K562 (cell line): Measurements from ENCODE around the gene THSD8. TPM values are rescaled to one million over a fixed set of nuclear protein-coding genes. Genes with fewer than 3 reads are reported as not detected.
A peak's percentile ranks its signal among the peaks of the same experiment; 100 is the strongest.

ENCODE experiments used
- ATF1 ChIP-seq, 2 experiments: fragments of 450-650 bp in 1 of 2; IDR thresholded peaks; 2 replicates each; pipeline ENCODE4 v1.6.1; 2016; ENCODE audit warnings: missing compliant biosample characterization in 1 of 2, missing genetic modification characterization in 1 of 2
- ATF4 ChIP-seq: fragments of 450-650 bp; formaldehyde crosslinking; IDR thresholded peaks from 2 replicates; pipeline ENCODE4 v1.4.0; 2022; ENCODE audit warnings: mild to moderate bottlenecking, moderate library complexity
- ATF7 ChIP-seq: fragments of 450-650 bp; IDR thresholded peaks from 2 replicates; pipeline ENCODE4 v1.7.1; 2014; ENCODE audit warnings: mild to moderate bottlenecking, moderate library complexity
- BCOR ChIP-seq: fragments of 450-650 bp; IDR thresholded peaks from 2 replicates; pipeline ENCODE4 v1.6.1; 2016
- BRD4 ChIP-seq: fragments of 200-600 bp; sonication (generic); IDR thresholded peaks from 2 replicates; pipeline ENCODE4 v1.6.1; 2017; ENCODE audit warnings: inconsistent platforms
- CXXC5 ChIP-seq: fragments of 250-450 bp; sonication (Bioruptor Pico); IDR thresholded peaks from 2 replicates; pipeline ENCODE4 v1.8.0; 2022; ENCODE audit warnings: inconsistent platforms, mild to moderate bottlenecking, moderate library complexity
- EP300 ChIP-seq: IDR thresholded peaks from 2 replicates; pipeline ENCODE4 v1.6.1; 2012; ENCODE audit warnings: low read length, improper control_type of control experiment
- ESRRA ChIP-seq: fragments of 450-650 bp; IDR thresholded peaks from 2 replicates; pipeline ENCODE4 v1.6.1; 2014; ENCODE audit warnings: low read depth, mild to moderate bottlenecking, moderate library complexity, borderline replicate concordance
- EWSR1 ChIP-seq: fragments of 450-650 bp; IDR thresholded peaks from 2 replicates; pipeline ENCODE4 v1.6.1; 2018; ENCODE audit warnings: borderline replicate concordance, mild to moderate bottlenecking, low read depth, moderate library complexity; ENCODE audit not compliant: partially characterized antibody
- GTF3C2 ChIP-seq: IDR thresholded peaks from 3 replicates; pipeline ENCODE4 v1.6.1; 2011; ENCODE audit warnings: borderline replicate concordance, mild to moderate bottlenecking, moderate library complexity; ENCODE audit not compliant: insufficient read length; ENCODE audit errors: extremely low read depth
- JUN ChIP-seq, 2 experiments: sonication (generic) in 1 of 2; formaldehyde crosslinking in 1 of 2; IDR thresholded peaks; 2 replicates each; pipeline versions ENCODE4 v1.6.1 to v1.8.0; 2012 to 2022; ENCODE audit warnings: borderline replicate concordance in 2 of 2, mild to moderate bottlenecking in 2 of 2, improper control_type of control experiment in 1 of 2, low read depth in 1 of 2, low read length in 1 of 2, missing genetic modification reagents in 1 of 2
- KLF1 ChIP-seq: fragments of 450-650 bp; IDR thresholded peaks from 2 replicates; pipeline ENCODE4 v1.6.1; 2016; ENCODE audit warnings: missing genetic modification characterization, missing compliant biosample characterization
- MAFK ChIP-seq: IDR thresholded peaks from 2 replicates; pipeline ENCODE4 v1.6.1; 2011; ENCODE audit warnings: low read length, improper control_type of control experiment
- NFYB ChIP-seq: IDR thresholded peaks from 2 replicates; pipeline ENCODE4 v1.6.1; 2011; ENCODE audit warnings: mild to moderate bottlenecking, moderate library complexity; ENCODE audit not compliant: insufficient read length; ENCODE audit errors: extremely low read depth
- PREB ChIP-seq: sonication (generic); formaldehyde crosslinking; IDR thresholded peaks from 2 replicates; pipeline ENCODE4 v1.8.1; 2023; ENCODE audit warnings: mild to moderate bottlenecking, missing genetic modification reagents
- RBBP5 ChIP-seq: fragments of 200-600 bp; sonication (generic); IDR thresholded peaks from 2 replicates; pipeline ENCODE4 v1.6.1; 2012; ENCODE audit warnings: borderline replicate concordance, mild to moderate bottlenecking, low read length, control low read depth, inconsistent platforms; ENCODE audit not compliant: insufficient read depth, poor library complexity, severe bottlenecking
- SIN3A ChIP-seq, 2 experiments: fragments of 150-350 bp in 1 of 2; IDR thresholded peaks; 2 replicates each; pipeline ENCODE4 v1.6.1; 2011 to 2016; ENCODE audit warnings: borderline replicate concordance in 2 of 2, low read depth in 2 of 2, low read length in 2 of 2, mild to moderate bottlenecking in 2 of 2, moderate library complexity in 2 of 2; ENCODE audit not compliant: control insufficient read depth in 1 of 2
- USF2 ChIP-seq: sonication (generic); formaldehyde crosslinking; IDR thresholded peaks from 2 replicates; pipeline ENCODE4 v1.5.0; 2020; ENCODE audit warnings: missing genetic modification reagents
- XRCC4 ChIP-seq: IDR thresholded peaks from one replicate; pipeline ENCODE4 v1.6.1; 2011; ENCODE audit not compliant: insufficient read depth, insufficient read length; ENCODE audit errors: extremely low read depth
- ZNF217 ChIP-seq: sonication (generic); formaldehyde crosslinking; IDR thresholded peaks from 2 replicates; pipeline ENCODE4 v1.8.0; 2022; ENCODE audit warnings: mild to moderate bottlenecking, missing genetic modification reagents
- ZNF586 ChIP-seq: fragments of 450-650 bp; formaldehyde crosslinking; conservative IDR thresholded peaks from 2 replicates; pipeline ENCODE4 v1.4.0; 2020; ENCODE audit warnings: mild to moderate bottlenecking, moderate library complexity
- ZNF780A ChIP-seq: fragments of 250-450 bp; sonication (Bioruptor Pico); IDR thresholded peaks from 2 replicates; pipeline ENCODE4 v1.5.0; 2021; ENCODE audit warnings: mild to moderate bottlenecking
- polyA plus RNA-seq, 8 experiments: library from polyadenylated mRNA; depleted of rRNA in 4 of 8; stranded (reverse) in 5 of 8; unstranded in 3 of 8; fragments of >200 nt; fragmentation: Nextera tagmentation in 2 of 8; fragmentation: Illumina TruSeq in 1 of 8; extraction: Ambion mirVana in 2 of 8; extraction: Trizol in 1 of 8; gene quantifications; 2 replicates each; pipeline versions ENCODE4 v1.2.1 to v1.2.3, GENCODE V29; 2011 to 2014; ENCODE audit warnings: inconsistent platforms in 1 of 8, missing spikeins in 1 of 8
- total RNA-seq, 7 experiments: library from RNA; depleted of rRNA in 6 of 7; stranded (reverse); fragments of >200 nt in 6 of 7; fragmentation: Illumina TruSeq in 2 of 7; extraction: Trizol in 2 of 7; gene quantifications; 2 replicates each; pipeline versions ENCODE4 v1.2.1 to v1.2.3, GENCODE V29; 2011 to 2021; ENCODE audit warnings: low replicate concordance in 1 of 7

THSD8 gene
- total and polyA plus RNA-seq, 9 of the 15 experiments (the other 6 are each of a cell fraction or from before 2014, with no cell fraction given), result 8.4 to 42.4 (median 19.9) TPM; not detected in 2

DNA sequence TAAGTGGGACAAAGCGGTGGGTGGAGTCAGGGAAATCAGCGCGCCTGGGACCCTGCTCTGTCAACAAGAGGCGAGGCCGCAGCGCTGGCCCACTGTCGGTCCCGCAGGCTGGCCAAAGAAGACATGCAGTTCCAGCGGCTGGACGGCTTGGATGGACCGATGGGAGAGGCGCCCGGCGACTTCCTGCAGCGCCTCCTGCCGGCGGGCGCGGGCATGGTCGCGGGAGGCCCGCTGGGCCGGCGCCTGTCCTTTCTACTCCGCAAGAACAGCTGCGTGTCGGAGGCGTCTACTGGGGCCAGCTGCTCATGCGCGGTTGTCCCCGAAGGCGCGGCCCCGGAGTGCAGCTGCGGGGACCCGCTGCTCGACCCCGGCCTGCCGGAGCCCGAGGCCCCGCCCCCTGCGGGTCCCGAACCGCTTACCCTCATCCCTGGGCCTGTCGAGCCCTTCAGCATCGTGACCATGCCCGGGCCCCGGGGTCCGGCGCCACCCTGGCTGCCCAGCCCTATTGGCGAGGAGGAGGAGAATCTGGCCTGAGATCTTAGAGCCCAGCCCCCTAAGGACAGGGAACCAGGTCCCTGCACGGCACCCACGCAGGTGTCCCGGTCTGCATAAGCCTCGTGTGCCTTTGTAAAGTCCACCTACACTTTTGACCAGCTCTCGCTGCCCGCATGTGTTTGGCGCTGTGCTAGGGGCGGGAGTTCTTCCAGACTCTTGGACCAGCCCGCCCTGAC lies 44.2 kb upstream of the THSD8 start (continued):
- no peak for TF ChIP-seq PREB (CRISPR knock-in tag)
- no peak for TF ChIP-seq ATF4 (CRISPR knock-in tag)
- TF ChIP-seq KLF1 (tag), result no peak
- no peak for TF ChIP-seq NFYB
- TF ChIP-seq CXXC5, result peak; percentile 75
- no peak for TF ChIP-seq BCOR
- no peak for TF ChIP-seq RBBP5
- peak in 1 of 2 experiments; percentile 67; a peak in 1 of 4 replicates for TF ChIP-seq SIN3A (IDR thresholded peaks at IDR 0.05; ENCODE audit: borderline replicate concordance in 2 of 2, control insufficient read depth in 1 of 2, low read depth in 2 of 2, low read length in 2 of 2)
- TF ChIP-seq USF2 (CRISPR knock-in tag), result no peak
- no peak for TF ChIP-seq ZNF586 (CRISPR knock-in tag)
- peak; percentile 42; the same call in 1 of the 2 replicates for TF ChIP-seq ATF7
- no peak for TF ChIP-seq ZNF780A
- TF ChIP-seq XRCC4, result no peak
- no peak for TF ChIP-seq BRD4
- TF ChIP-seq GTF3C2, result peak; percentile 26
- no peak for TF ChIP-seq ATF1 (CRISPR knock-in tag; IDR thresholded peaks at IDR 0.05)
- TF ChIP-seq ATF1 (tag; IDR thresholded peaks at IDR 0.05), result peak; percentile 24; the same call in 1 of the 2 replicates
- TF ChIP-seq JUN (IDR thresholded peaks at IDR 0.05; ENCODE audit: borderline replicate concordance, low read depth, low read length), result no peak
- no peak for TF ChIP-seq JUN (CRISPR knock-in tag; IDR thresholded peaks at IDR 0.05; ENCODE audit: borderline replicate concordance)
- TF ChIP-seq MAFK, result no peak
- TF ChIP-seq EWSR1, result no peak
- TF ChIP-seq ESRRA, result peak; percentile 40; the same call in 1 of the 2 replicates
- no peak for TF ChIP-seq ZNF217
- TF ChIP-seq EP300, result peak; percentile 9; the same call in 1 of the 2 replicates
